ENCODE results near the gene KLF17. TPM values are rescaled to one million over a fixed set of nuclear protein-coding genes. Genes with fewer than 3 reads are reported as not detected.

KLF17 gene, protein sequence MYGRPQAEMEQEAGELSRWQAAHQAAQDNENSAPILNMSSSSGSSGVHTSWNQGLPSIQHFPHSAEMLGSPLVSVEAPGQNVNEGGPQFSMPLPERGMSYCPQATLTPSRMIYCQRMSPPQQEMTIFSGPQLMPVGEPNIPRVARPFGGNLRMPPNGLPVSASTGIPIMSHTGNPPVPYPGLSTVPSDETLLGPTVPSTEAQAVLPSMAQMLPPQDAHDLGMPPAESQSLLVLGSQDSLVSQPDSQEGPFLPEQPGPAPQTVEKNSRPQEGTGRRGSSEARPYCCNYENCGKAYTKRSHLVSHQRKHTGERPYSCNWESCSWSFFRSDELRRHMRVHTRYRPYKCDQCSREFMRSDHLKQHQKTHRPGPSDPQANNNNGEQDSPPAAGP
- total RNA-seq: under 1 TPM in 1 of 4 donors, not detected in 3; 0.24 TPM

DNA sequence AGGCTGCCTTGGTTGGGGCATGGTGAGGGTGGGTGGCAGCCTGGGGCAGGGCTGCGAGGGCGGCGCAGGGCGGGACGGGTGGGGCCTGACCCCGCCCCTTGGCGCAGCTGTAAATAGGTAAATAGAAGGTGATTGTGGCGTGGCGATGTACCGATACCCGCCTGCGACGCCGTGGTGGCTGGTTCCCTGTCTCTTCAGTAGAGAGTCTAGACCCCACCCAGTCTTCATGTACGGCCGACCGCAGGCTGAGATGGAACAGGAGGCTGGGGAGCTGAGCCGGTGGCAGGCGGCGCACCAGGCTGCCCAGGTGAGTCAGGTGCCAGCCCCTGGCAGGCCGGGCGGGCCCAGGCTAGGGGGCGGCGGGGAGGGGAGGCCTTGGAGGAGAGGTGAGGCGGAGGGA, at the start of gene KLF17:
TSS of gene KLF17 (plus strand) at position 140 of the 400 bp plus-strand sequence. CDS start at position 227, 87 bp downstream.
- DNase-seq (ENCODE audit: low spot score) (no peak), ATAC-seq (ENCODE audit: low FRiP score) (no peak)
- TF ChIP-seq, protein P1, sequence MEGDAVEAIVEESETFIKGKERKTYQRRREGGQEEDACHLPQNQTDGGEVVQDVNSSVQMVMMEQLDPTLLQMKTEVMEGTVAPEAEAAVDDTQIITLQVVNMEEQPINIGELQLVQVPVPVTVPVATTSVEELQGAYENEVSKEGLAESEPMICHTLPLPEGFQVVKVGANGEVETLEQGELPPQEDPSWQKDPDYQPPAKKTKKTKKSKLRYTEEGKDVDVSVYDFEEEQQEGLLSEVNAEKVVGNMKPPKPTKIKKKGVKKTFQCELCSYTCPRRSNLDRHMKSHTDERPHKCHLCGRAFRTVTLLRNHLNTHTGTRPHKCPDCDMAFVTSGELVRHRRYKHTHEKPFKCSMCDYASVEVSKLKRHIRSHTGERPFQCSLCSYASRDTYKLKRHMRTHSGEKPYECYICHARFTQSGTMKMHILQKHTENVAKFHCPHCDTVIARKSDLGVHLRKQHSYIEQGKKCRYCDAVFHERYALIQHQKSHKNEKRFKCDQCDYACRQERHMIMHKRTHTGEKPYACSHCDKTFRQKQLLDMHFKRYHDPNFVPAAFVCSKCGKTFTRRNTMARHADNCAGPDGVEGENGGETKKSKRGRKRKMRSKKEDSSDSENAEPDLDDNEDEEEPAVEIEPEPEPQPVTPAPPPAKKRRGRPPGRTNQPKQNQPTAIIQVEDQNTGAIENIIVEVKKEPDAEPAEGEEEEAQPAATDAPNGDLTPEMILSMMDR (IDR thresholded peaks at IDR 0.05): no peak

DNA sequence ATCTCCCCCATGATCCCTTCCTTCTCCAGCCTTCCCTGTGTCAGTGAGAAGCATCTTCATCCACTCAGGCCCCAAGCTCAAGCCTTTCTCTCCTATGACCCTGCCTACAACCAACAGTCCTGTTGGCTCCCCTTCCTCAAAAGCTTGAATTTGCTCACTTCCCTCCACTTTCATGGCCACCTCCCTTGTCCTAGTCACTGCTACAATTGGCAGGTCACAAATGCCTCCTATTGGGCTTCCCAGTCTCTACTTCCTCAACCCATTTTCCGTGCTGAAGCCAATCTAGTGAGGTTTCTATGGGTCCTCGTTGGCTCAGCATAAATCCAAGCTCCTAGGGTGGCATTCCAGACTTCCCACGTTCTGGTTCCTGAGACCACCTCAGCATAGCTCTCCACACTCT, 47.2 kb upstream of the KLF17 start:
- ATAC-seq (ENCODE audit: low FRiP score): no peak
- no peak for DNase-seq (ENCODE audit: low spot score)
- TF ChIP-seq, protein P1 (IDR thresholded peaks at IDR 0.05): no peak

DNA sequence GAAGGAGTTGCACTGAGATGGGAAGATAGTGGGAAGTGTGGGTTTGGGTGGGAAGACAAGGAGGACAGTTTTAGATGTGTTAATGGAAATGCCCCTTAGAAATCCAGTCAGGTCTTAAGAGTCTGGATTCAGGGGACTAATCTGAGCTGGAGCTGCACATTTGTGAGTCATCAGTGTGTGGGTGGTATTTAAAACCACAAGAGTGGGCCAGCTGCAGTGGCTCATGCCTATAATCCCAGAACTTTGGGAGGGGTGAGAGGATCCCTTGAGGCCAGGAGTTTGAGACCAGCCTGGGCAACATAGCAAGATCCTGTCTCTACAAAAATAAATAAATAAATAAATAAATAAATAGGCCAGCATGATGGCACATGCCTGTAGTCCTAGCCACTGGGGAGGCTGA, 46.4 kb upstream of the KLF17 start:
- DNase-seq (ENCODE audit: low spot score): no peak
- ATAC-seq (ENCODE audit: low FRiP score): no peak
- TF ChIP-seq, protein P1 (IDR thresholded peaks at IDR 0.05): no peak

DNA sequence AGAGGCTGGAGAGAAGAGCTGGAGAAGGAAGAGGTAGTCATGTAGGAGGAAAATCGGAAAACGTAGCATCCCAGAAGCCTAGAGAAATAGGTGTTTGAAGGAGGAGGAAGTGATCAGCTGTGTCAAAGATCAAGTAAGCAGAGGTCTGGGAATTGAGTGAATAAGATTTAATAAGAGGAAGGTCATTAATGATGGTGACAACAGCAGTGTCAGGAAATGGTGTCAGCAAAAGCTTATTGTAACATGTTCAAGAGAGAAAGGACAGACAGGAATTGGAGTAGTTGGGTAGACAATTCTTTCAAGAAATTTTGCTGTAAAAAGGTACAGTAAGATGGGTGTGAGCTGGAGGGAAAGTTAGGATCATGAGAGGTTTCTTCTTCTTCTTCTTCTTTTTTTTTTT, 45.8 kb upstream of the KLF17 start:
- TF ChIP-seq, protein P1 (IDR thresholded peaks at IDR 0.05): no peak
- ATAC-seq (ENCODE audit: low FRiP score) (no peak), DNase-seq (ENCODE audit: low spot score) (no peak)

DNA sequence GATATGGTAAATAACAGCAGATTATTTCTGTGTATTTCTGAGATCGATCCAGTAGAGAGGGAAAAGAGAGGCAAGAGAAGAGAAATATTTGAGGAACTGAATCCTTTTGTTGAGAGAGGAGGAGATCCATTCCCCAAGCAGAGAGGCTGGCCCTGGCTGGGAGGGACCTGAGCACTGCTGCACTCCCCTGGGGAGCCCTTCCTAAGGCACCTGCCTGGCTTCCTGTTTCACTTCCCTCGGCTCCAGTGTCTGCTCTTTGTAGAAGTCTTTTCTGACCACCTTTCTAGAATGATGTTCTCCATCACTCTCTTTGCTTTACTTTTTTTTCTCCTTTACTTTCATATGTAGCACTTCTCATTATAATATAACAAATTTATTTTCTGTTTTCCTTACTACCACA, 45.1 kb upstream of the KLF17 start:
- ATAC-seq (ENCODE audit: low FRiP score) (no peak), DNase-seq (ENCODE audit: low spot score) (no peak)
- TF ChIP-seq, protein P1 (IDR thresholded peaks at IDR 0.05): no peak

DNA sequence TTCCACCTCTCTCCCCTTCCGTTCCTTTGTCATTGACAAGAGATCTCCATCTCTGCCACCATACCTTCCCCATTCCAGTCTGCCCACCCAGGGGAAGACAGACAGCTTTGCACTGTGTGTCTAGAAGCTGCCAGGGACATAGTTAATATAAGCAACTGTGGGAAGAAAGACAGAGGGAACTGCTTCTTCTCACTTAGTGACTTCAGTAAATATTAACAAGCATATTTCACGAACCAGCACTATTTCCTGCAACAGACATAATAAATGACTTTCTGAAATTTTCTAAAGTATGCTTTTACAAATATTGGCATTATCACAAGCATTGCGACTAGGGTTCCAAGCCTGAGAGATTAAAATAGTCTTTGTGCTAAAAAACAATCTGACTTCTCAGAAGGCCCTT, 44.2 kb upstream of the KLF17 start:
- DNase-seq (ENCODE audit: low spot score): no peak
- TF ChIP-seq, protein P1 (IDR thresholded peaks at IDR 0.05): no peak
- ATAC-seq (ENCODE audit: low FRiP score): no peak

DNA sequence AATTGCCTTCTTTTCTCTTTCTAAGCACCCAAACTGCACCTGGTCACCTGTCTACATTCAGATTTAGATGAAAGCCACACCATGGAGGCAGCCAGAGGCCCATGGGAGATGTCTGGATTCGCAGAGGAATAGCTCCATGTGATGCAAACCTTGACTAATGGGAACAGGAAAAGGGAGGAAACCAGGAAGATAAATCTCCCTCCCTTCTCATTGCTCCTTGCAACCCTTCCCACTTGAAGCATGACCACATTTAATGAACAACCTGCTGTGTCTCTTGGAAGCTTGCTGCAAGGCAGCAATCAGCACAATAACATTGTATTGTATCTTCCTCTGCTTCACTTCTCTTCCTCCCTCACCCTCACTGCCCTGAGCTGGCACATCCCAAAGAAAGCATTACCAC, 42.6 kb upstream of the KLF17 start:
- ATAC-seq (ENCODE audit: low FRiP score) (peak; percentile 68), DNase-seq (ENCODE audit: low spot score) (no peak)
- TF ChIP-seq, protein P1 (IDR thresholded peaks at IDR 0.05): no peak
